ENCODE results near the gene ITGA1.

The ITGA1 gene

GRCh38 chr5:53006911-53007890 lies 219.5 kb downstream of the ITGA1 start:
- DNase-seq = no peak

GRCh38 chr5:53008751-53009150 lies 221.0 kb downstream of the ITGA1 start:
- no peak for DNase-seq

Measured in bone marrow (tissue), 2 donors.